Left renal pelvis (tissue), 4 donors: Measurements from ENCODE around the gene CAB39L. TPM values are rescaled to one million over a fixed set of nuclear protein-coding genes. Genes with fewer than 3 reads are reported as not detected.

Experiments
- DNase-seq, 4 donors: peaks; one replicate each; pipeline ENCODE4 v3.0.0-alpha.2; 2013; ENCODE audit warnings: low read depth in 4 of 4, low spot score in 3 of 4
- polyA plus RNA-seq, 4 donors: library from polyadenylated mRNA; unstranded; fragments of 120-200 nt; gene quantifications; one replicate each; pipeline ENCODE4 v1.2.1, GENCODE V29; 2013; ENCODE audit not compliant: insufficient read length in 4 of 4

Gene CAB39L
- polyA plus RNA-seq, 4 donors, result 6.1 to 23.2 (median 20.5) TPM

GRCh38 chr13:49443357-49443703 is 534 bp downstream of the CAB39L start:
- no peak for DNase-seq

- no peak for DNase-seq
Observed at GRCh38 chr13:49441846-49442245, 2.0 kb downstream of the CAB39L start.

- no peak for DNase-seq
Observed at GRCh38 chr13:49441312-49441711, 2.6 kb downstream of the CAB39L start.

- no peak for DNase-seq
Observed at GRCh38 chr13:49439609-49440008, 4.3 kb downstream of the CAB39L start.

GRCh38 chr13:49437705-49438104 is 6.2 kb downstream of the CAB39L start:
- no peak for DNase-seq

GRCh38 chr13:49436890-49437289 is 7.0 kb downstream of the CAB39L start:
- DNase-seq, result no peak

- no peak for DNase-seq
Observed at GRCh38 chr13:49435992-49436391, 7.9 kb downstream of the CAB39L start.

GRCh38 chr13:49429121-49429520 is 14.7 kb downstream of the CAB39L start:
- no peak for DNase-seq

GRCh38 chr13:49428041-49428763 is 15.7 kb downstream of the CAB39L start:
- DNase-seq, result no peak

- DNase-seq, result no peak
Observed at GRCh38 chr13:49424011-49424560, 19.8 kb downstream of the CAB39L start.

GRCh38 chr13:49421391-49421790 is 22.5 kb downstream of the CAB39L start:
- no peak for DNase-seq

GRCh38 chr13:49419276-49419675 is 24.6 kb downstream of the CAB39L start:
- DNase-seq, result no peak

GRCh38 chr13:49418206-49418605 is 25.7 kb downstream of the CAB39L start:
- DNase-seq, result no peak

- no peak for DNase-seq
Observed at GRCh38 chr13:49417161-49417560, 26.7 kb downstream of the CAB39L start.

- DNase-seq, result no peak
Observed at GRCh38 chr13:49412749-49413148, 31.1 kb downstream of the CAB39L start.

- no peak for DNase-seq
Observed at GRCh38 chr13:49411353-49411752, 32.5 kb downstream of the CAB39L start.

- no peak for DNase-seq
Observed at GRCh38 chr13:49410477-49410876, 33.4 kb downstream of the CAB39L start.

- DNase-seq, result no peak
Observed at GRCh38 chr13:49410006-49410405, 33.9 kb downstream of the CAB39L start.

- no peak for DNase-seq
Observed at GRCh38 chr13:49409008-49409407, 34.9 kb downstream of the CAB39L start.

GRCh38 chr13:49407936-49408335 is 35.9 kb downstream of the CAB39L start:
- no peak for DNase-seq

- DNase-seq, result no peak
Observed at GRCh38 chr13:49407068-49407467, 36.8 kb downstream of the CAB39L start.

- DNase-seq, result no peak
Observed at GRCh38 chr13:49404703-49405020, 39.2 kb downstream of the CAB39L start.
